Measurements from ENCODE around the gene TRMU. TPM values are rescaled to one million over a fixed set of nuclear protein-coding genes. Genes with fewer than 3 reads are reported as not detected.

The TRMU gene
- total RNA-seq, 1 experiment from 2014 or later = 73.9 TPM

GRCh38 chr22:46391486-46392136 lies 56.1 kb downstream of the TRMU start:
- DNase-seq = no peak
- ChIA-PET CTCF (no interaction called here), POLR2A (no interaction called here)
- Mint-ChIP-seq H3K27ac (ENCODE audit: unreplicated experiment) (peak overlapping the region; percentile 76), H3K4me1 (ENCODE audit: low read depth, unreplicated experiment) (no peaks in the 10 kb centered on the region), H3K36me3 (ENCODE audit: insufficient read depth, unreplicated experiment) (peaks cover 4% of the 10 kb centered on the region), H3K4me3 (ENCODE audit: unreplicated experiment) (no peak overlapping the region), H3K27me3 (ENCODE audit: insufficient read depth, unreplicated experiment) (no peaks in the 10 kb centered on the region), H3K9me3 (ENCODE audit: unreplicated experiment) (no peaks in the 10 kb centered on the region)
- TF ChIP-seq CTCF (IDR thresholded peaks at IDR 0.05; ENCODE audit: insufficient read depth in 1 of 2, low read depth in 1 of 2, low read length in 1 of 2, severe bottlenecking in 1 of 2, unreplicated experiment in 1 of 2) = no peak
- H3K4me3 ChIP-seq (ENCODE audit: low read depth, low read length) = no peak overlapping the region
- H3K36me3 ChIP-seq (ENCODE audit: control insufficient read depth, insufficient read depth, low read length) = no peaks in the 10 kb centered on the region
- BruUV-seq (replicated peaks) = no TSS peak
- no peaks in the 10 kb centered on the region for H3K9me3 ChIP-seq
- H3K27me3 ChIP-seq (replicated peaks; ENCODE audit: control insufficient read depth, insufficient read depth, low read length) = no peaks in the 10 kb centered on the region
- intact Hi-C loops (cut with micrococcal nuclease; ENCODE audit: unreplicated experiment) = loop anchor here (5.0 kb wide), 1 partner anchor 34 kb away; no protein-coding TSS in a partner anchor
- no peaks in the 10 kb centered on the region for H3K4me1 ChIP-seq

GRCh38 chr22:46392137-46392844 lies 56.8 kb downstream of the TRMU start:
- Histone ChIP-seq H3K4me1 (no peaks in the 10 kb centered on the region), H3K27me3 (replicated peaks; ENCODE audit: control insufficient read depth, insufficient read depth, low read length) (no peaks in the 10 kb centered on the region), H3K4me3 (ENCODE audit: low read depth, low read length) (no peak overlapping the region), H3K9me3 (no peaks in the 10 kb centered on the region), H3K36me3 (ENCODE audit: control insufficient read depth, insufficient read depth, low read length) (no peaks in the 10 kb centered on the region)
- DNase-seq = no peak
- intact Hi-C loops (cut with micrococcal nuclease; ENCODE audit: unreplicated experiment) = loop anchor here (5.0 kb wide), 1 partner anchor 35 kb away; no protein-coding TSS in a partner anchor
- Mint-ChIP-seq H3K27ac (ENCODE audit: unreplicated experiment) (no peak overlapping the region), H3K36me3 (ENCODE audit: insufficient read depth, unreplicated experiment) (peaks cover 4% of the 10 kb centered on the region), H3K27me3 (ENCODE audit: insufficient read depth, unreplicated experiment) (no peaks in the 10 kb centered on the region), H3K9me3 (ENCODE audit: unreplicated experiment) (no peaks in the 10 kb centered on the region), H3K4me3 (ENCODE audit: unreplicated experiment) (no peak overlapping the region), H3K4me1 (ENCODE audit: low read depth, unreplicated experiment) (no peaks in the 10 kb centered on the region)
- no TSS peak for BruUV-seq (replicated peaks)
- no peak for TF ChIP-seq CTCF (IDR thresholded peaks at IDR 0.05; ENCODE audit: insufficient read depth in 1 of 2, low read depth in 1 of 2, low read length in 1 of 2, severe bottlenecking in 1 of 2, unreplicated experiment in 1 of 2)
- ChIA-PET CTCF (interaction anchor here (1.0 to 1.5 kb wide), 2 partner anchors 22 to 24 kb away, joined by 4 to 6 read pairs; no protein-coding TSS in a partner anchor), POLR2A (interaction anchor here (0.6 kb wide), 1 partner anchor 30 kb away, joined by 3 read pairs; no protein-coding TSS in a partner anchor)

- no TSS peak for BruUV-seq (replicated peaks)
Measured at GRCh38 chr22:46393873-46394272, 58.4 kb downstream of the TRMU start.

More at GRCh38 chr22:46393873-46394272, 58.4 kb downstream of the TRMU start:
- ChIA-PET CTCF (interaction anchor here (1.5 kb wide), 1 partner anchor 26 kb away, joined by 6 read pairs; no protein-coding TSS in a partner anchor), POLR2A (no interaction called here)
- Mint-ChIP-seq H3K27me3 (ENCODE audit: insufficient read depth, unreplicated experiment) (no peaks in the 10 kb centered on the region), H3K27ac (ENCODE audit: unreplicated experiment) (no peak overlapping the region), H3K4me1 (ENCODE audit: low read depth, unreplicated experiment) (no peaks in the 10 kb centered on the region), H3K4me3 (ENCODE audit: unreplicated experiment) (no peak overlapping the region), H3K9me3 (ENCODE audit: unreplicated experiment) (no peaks in the 10 kb centered on the region), H3K36me3 (ENCODE audit: insufficient read depth, unreplicated experiment) (no peaks in the 10 kb centered on the region)
- Histone ChIP-seq H3K27me3 (replicated peaks; ENCODE audit: control insufficient read depth, insufficient read depth, low read length) (no peaks in the 10 kb centered on the region), H3K36me3 (ENCODE audit: control insufficient read depth, insufficient read depth, low read length) (no peaks in the 10 kb centered on the region), H3K4me1 (no peaks in the 10 kb centered on the region), H3K9me3 (no peaks in the 10 kb centered on the region), H3K4me3 (ENCODE audit: low read depth, low read length) (no peak overlapping the region)
- no peak for DNase-seq
- intact Hi-C loops (cut with micrococcal nuclease; ENCODE audit: unreplicated experiment) = loop anchor here (5.0 kb wide), 1 partner anchor 37 kb away; no protein-coding TSS in a partner anchor
- TF ChIP-seq CTCF (IDR thresholded peaks at IDR 0.05; ENCODE audit: insufficient read depth in 1 of 2, low read depth in 1 of 2, low read length in 1 of 2, severe bottlenecking in 1 of 2, unreplicated experiment in 1 of 2) = no peak

All from Caco-2 (cell line).